Uterus (tissue), 2 donors: ENCODE results near the gene NSUN3.

Experiments used
- CTCF ChIP-seq, 4 experiments: fragments of 200-600 bp in 2 of 4; fragments of 450-650 bp in 2 of 4; sonication (generic) in 2 of 4; IDR thresholded peaks; one replicate each; pipeline ENCODE4 v1.5.1; 2016 to 2019; ENCODE audit warnings: antibody characterized with exemption in 4 of 4, mild to moderate bottlenecking in 2 of 4, moderate library complexity in 1 of 4
- POLR2A ChIP-seq, 2 donors: fragments of 450-650 bp; IDR thresholded peaks; one replicate each; pipeline ENCODE4 v1.6.1; 2016; ENCODE audit warnings: antibody characterized with exemption in 2 of 2, mild to moderate bottlenecking in 1 of 2, moderate library complexity in 1 of 2

GRCh38 chr3:94167796-94168195 lies 104.9 kb downstream of the NSUN3 start:
- TF ChIP-seq POLR2A (IDR thresholded peaks at IDR 0.05) (no peak), CTCF (IDR thresholded peaks at IDR 0.05) (no peak)
